WTC11 (cell line): Measurements from ENCODE around the gene MRTFA.
"Not testable (repeated sequence)": the region's sequence is repeated elsewhere in the genome, so short reads cannot be mapped to it uniquely, and the experiment has no call there.

Experiments
- CREB1 ChIP-seq: sonication (generic); formaldehyde crosslinking; IDR thresholded peaks from 2 replicates; pipeline ENCODE4 v1.8.0; 2023; ENCODE audit warnings: mild to moderate bottlenecking, missing genetic modification reagents
- ELF4 ChIP-seq: sonication (generic); formaldehyde crosslinking; IDR thresholded peaks from 2 replicates; pipeline ENCODE4 v1.8.1; 2022; ENCODE audit warnings: low read depth, mild to moderate bottlenecking, moderate library complexity, missing genetic modification reagents
- FOXJ3 ChIP-seq: sonication (generic); formaldehyde crosslinking; IDR thresholded peaks from 2 replicates; pipeline ENCODE4 v1.9.0; 2021; ENCODE audit warnings: missing genetic modification reagents, mild to moderate bottlenecking, borderline replicate concordance
- FOXP1 ChIP-seq: sonication (generic); formaldehyde crosslinking; IDR thresholded peaks from 2 replicates; pipeline ENCODE4 v1.8.0; 2022; ENCODE audit warnings: missing genetic modification reagents, mild to moderate bottlenecking, moderate library complexity, borderline replicate concordance
- MAX ChIP-seq: sonication (generic); formaldehyde crosslinking; IDR thresholded peaks from 2 replicates; pipeline ENCODE4 v1.8.0; 2022; ENCODE audit warnings: mild to moderate bottlenecking, missing genetic modification reagents
- SP1 ChIP-seq: sonication (generic); formaldehyde crosslinking; conservative IDR thresholded peaks from 2 replicates; pipeline ENCODE4 v1.8.1; 2022; ENCODE audit warnings: missing genetic modification reagents
- ZNF121 ChIP-seq: sonication (generic); formaldehyde crosslinking; IDR thresholded peaks from 2 replicates; pipeline ENCODE4 v1.8.0; 2023; ENCODE audit warnings: missing genetic modification reagents
- ZNF423 ChIP-seq: fragments of 250-450 bp; sonication (Bioruptor Pico); IDR thresholded peaks from 2 replicates; pipeline ENCODE4 v2.1.2; 2022; ENCODE audit warnings: mild to moderate bottlenecking, moderate library complexity
- TF ChIP-seq, protein P1 (sequence below): fragments of 200-600 bp; IDR thresholded peaks from 2 replicates; pipeline ENCODE4 v1.8.0; 2022; ENCODE audit warnings: antibody characterized with exemption
- TF ChIP-seq, protein P2 (sequence below): sonication (generic); formaldehyde crosslinking; IDR thresholded peaks from 2 replicates; pipeline ENCODE4 v1.8.0; 2022; ENCODE audit warnings: mild to moderate bottlenecking, missing genetic modification reagents
- TF ChIP-seq, protein P3 (sequence below): sonication (generic); formaldehyde crosslinking; IDR thresholded peaks from 2 replicates; pipeline ENCODE4 v1.8.1; 2023; ENCODE audit warnings: mild to moderate bottlenecking, missing genetic modification reagents

GRCh38 chr22:40530391-40530790 lies 106.1 kb downstream of the MRTFA start:
- TF ChIP-seq, protein P1, sequence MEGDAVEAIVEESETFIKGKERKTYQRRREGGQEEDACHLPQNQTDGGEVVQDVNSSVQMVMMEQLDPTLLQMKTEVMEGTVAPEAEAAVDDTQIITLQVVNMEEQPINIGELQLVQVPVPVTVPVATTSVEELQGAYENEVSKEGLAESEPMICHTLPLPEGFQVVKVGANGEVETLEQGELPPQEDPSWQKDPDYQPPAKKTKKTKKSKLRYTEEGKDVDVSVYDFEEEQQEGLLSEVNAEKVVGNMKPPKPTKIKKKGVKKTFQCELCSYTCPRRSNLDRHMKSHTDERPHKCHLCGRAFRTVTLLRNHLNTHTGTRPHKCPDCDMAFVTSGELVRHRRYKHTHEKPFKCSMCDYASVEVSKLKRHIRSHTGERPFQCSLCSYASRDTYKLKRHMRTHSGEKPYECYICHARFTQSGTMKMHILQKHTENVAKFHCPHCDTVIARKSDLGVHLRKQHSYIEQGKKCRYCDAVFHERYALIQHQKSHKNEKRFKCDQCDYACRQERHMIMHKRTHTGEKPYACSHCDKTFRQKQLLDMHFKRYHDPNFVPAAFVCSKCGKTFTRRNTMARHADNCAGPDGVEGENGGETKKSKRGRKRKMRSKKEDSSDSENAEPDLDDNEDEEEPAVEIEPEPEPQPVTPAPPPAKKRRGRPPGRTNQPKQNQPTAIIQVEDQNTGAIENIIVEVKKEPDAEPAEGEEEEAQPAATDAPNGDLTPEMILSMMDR, result not testable (repeated sequence)
- not testable (repeated sequence) for TF ChIP-seq MAX (CRISPR knock-in tag); SP1 (CRISPR knock-in tag); FOXJ3; ZNF121; CREB1 (CRISPR knock-in tag); ZNF423 (CRISPR knock-in tag); ELF4; FOXP1
- TF ChIP-seq, protein P2, sequence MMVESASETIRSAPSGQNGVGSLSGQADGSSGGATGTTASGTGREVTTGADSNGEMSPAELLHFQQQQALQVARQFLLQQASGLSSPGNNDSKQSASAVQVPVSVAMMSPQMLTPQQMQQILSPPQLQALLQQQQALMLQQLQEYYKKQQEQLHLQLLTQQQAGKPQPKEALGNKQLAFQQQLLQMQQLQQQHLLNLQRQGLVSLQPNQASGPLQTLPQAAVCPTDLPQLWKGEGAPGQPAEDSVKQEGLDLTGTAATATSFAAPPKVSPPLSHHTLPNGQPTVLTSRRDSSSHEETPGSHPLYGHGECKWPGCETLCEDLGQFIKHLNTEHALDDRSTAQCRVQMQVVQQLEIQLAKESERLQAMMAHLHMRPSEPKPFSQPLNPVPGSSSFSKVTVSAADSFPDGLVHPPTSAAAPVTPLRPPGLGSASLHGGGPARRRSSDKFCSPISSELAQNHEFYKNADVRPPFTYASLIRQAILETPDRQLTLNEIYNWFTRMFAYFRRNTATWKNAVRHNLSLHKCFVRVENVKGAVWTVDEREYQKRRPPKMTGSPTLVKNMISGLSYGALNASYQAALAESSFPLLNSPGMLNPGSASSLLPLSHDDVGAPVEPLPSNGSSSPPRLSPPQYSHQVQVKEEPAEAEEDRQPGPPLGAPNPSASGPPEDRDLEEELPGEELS (CRISPR knock-in tag), result not testable (repeated sequence)
- TF ChIP-seq, protein P3, sequence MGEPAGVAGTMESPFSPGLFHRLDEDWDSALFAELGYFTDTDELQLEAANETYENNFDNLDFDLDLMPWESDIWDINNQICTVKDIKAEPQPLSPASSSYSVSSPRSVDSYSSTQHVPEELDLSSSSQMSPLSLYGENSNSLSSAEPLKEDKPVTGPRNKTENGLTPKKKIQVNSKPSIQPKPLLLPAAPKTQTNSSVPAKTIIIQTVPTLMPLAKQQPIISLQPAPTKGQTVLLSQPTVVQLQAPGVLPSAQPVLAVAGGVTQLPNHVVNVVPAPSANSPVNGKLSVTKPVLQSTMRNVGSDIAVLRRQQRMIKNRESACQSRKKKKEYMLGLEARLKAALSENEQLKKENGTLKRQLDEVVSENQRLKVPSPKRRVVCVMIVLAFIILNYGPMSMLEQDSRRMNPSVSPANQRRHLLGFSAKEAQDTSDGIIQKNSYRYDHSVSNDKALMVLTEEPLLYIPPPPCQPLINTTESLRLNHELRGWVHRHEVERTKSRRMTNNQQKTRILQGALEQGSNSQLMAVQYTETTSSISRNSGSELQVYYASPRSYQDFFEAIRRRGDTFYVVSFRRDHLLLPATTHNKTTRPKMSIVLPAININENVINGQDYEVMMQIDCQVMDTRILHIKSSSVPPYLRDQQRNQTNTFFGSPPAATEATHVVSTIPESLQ (CRISPR knock-in tag), result not testable (repeated sequence)
